Caco-2 (cell line): ENCODE data around the gene UBAP1. TPM values are rescaled to one million over a fixed set of nuclear protein-coding genes. Genes with fewer than 3 reads are reported as not detected.

ENCODE experiments used
- BruUV-seq: library from RNA; stranded (reverse); fragments of 400-500 nt; replicated peaks from 2 replicates; lab custom pipeline; 2021; lab: Mats Ljungman, UMichigan
- CTCF ChIA-PET: fragments of 300-600 bp; sonication (Branson Sonifier 250); formaldehyde crosslinking; loops from one replicate; lab custom pipeline; 2022; ENCODE audit warnings: antibody characterized with exemption; lab: Charles Lee
- POLR2A ChIA-PET: fragments of 300-600 bp; sonication (Branson Sonifier 250); formaldehyde crosslinking; loops from one replicate; lab custom pipeline; 2022; ENCODE audit warnings: antibody characterized with exemption; lab: Charles Lee
- DNase-seq, 2 experiments: peaks; one replicate each; pipeline versions ENCODE4 v3.0.0 to v3.0.0-alpha.2; 2020 to 2022
- H3K27me3 ChIP-seq: replicated peaks from 2 replicates; pipeline ENCODE4 v1.6.0; 2011; ENCODE audit warnings: low read length; ENCODE audit not compliant: control insufficient read depth, insufficient read depth
- H3K36me3 ChIP-seq: 2 replicates; pipeline ENCODE4 v1.5.1; 2011; ENCODE audit warnings: low read length; ENCODE audit not compliant: control insufficient read depth, insufficient read depth
- H3K4me1 ChIP-seq: fragments of 250-450 bp; sonication (Bioruptor Pico); 2 replicates; pipeline ENCODE4 v1.5.1; 2020; ENCODE audit warnings: mild to moderate bottlenecking
- H3K4me3 ChIP-seq: 2 replicates; pipeline ENCODE4 v1.5.1; 2011; ENCODE audit warnings: low read depth, mild to moderate bottlenecking, control low read depth, low read length
- H3K9me3 ChIP-seq: fragments of 250-450 bp; sonication (Bioruptor Pico); 2 replicates; pipeline ENCODE4 v1.5.1; 2020; ENCODE audit warnings: mild to moderate bottlenecking, moderate library complexity
- H3K27ac Mint-ChIP-seq: one replicate; pipeline ENCODE4 v1.8.0; 2022; ENCODE audit warnings: mixed read lengths; ENCODE audit not compliant: unreplicated experiment
- H3K27me3 Mint-ChIP-seq: one replicate; pipeline ENCODE4 v1.8.0; 2022; ENCODE audit warnings: mixed read lengths; ENCODE audit not compliant: insufficient read depth, unreplicated experiment
- H3K36me3 Mint-ChIP-seq: one replicate; pipeline ENCODE4 v1.8.0; 2022; ENCODE audit warnings: mild to moderate bottlenecking, mixed read lengths; ENCODE audit not compliant: insufficient read depth, unreplicated experiment
- H3K4me1 Mint-ChIP-seq: one replicate; pipeline ENCODE4 v1.8.0; 2022; ENCODE audit warnings: low read depth, mixed read lengths; ENCODE audit not compliant: unreplicated experiment
- H3K4me3 Mint-ChIP-seq: one replicate; pipeline ENCODE4 v1.8.0; 2022; ENCODE audit warnings: mild to moderate bottlenecking, moderate library complexity, mixed read lengths; ENCODE audit not compliant: unreplicated experiment
- H3K9me3 Mint-ChIP-seq: one replicate; pipeline ENCODE4 v1.8.0; 2022; ENCODE audit warnings: mixed read lengths; ENCODE audit not compliant: unreplicated experiment
- CTCF ChIP-seq, 2 experiments: fragments of 200-600 bp in 1 of 2; IDR thresholded peaks; 1 replicate in 1 of 2; 2 replicates in 1 of 2; pipeline versions ENCODE4 v1.5.1 to v1.8.0; 2011 to 2022; ENCODE audit warnings: antibody characterized with exemption in 1 of 2, control low read depth in 1 of 2, inconsistent platforms in 1 of 2, low read depth in 1 of 2, low read length in 1 of 2, mild to moderate bottlenecking in 1 of 2, moderate library complexity in 1 of 2; ENCODE audit not compliant: insufficient read depth in 1 of 2, severe bottlenecking in 1 of 2, unreplicated experiment in 1 of 2
- intact Hi-C: fragments of 100-400 bp; cut with micrococcal nuclease; formaldehyde crosslinking; loops from one replicate; pipeline ENCODE4 v1.10.0; 2022; ENCODE audit not compliant: unreplicated experiment
- total RNA-seq: library from RNA; stranded (reverse); gene quantifications from 2 replicates; pipeline ENCODE4 v1.2.3, GENCODE V29; 2022

The UBAP1 gene
- total RNA-seq, 1 experiment from 2014 or later: 33.2 TPM

DNA sequence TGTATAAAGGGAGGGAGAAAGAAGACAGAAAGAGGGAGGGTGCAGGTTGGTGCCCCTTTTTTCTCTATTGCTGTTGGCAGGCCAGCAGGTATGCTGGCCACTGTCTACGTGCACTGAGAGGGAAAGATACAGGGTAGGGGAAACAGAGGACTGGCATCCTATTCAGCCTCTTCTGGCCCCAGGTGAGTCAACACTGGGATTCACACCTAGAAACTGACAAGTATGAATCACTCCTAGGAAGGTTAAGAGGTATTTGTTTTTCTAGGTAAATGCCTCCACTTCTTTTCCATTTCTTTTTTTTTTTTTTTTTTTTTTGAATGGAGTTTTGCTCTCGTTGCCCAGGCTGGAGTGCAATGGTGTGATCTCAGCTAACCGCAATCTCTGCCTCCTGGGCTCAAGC lies 2.8 kb upstream of the UBAP1 start:
- no peak for TF ChIP-seq CTCF (IDR thresholded peaks at IDR 0.05; ENCODE audit: insufficient read depth in 1 of 2, low read depth in 1 of 2, low read length in 1 of 2, severe bottlenecking in 1 of 2, unreplicated experiment in 1 of 2)
- Histone ChIP-seq H3K36me3 (no peaks in the 10 kb centered on the region), H3K27me3 (no peaks in the 10 kb centered on the region), H3K9me3 (no peaks in the 10 kb centered on the region), H3K4me1 (no peaks in the 10 kb centered on the region; the same call in 1 of the 2 replicates), H3K4me3 (no peak overlapping the region)
- no peaks in the 10 kb centered on the region for H3K4me1 Mint-ChIP-seq
- POLR2A ChIA-PET: no interaction called here
- H3K4me3 Mint-ChIP-seq: no peak overlapping the region
- CTCF ChIA-PET: interaction anchor here (0.7 kb wide), 1 partner anchor 19 kb away, joined by 6 read pairs; no protein-coding TSS in a partner anchor
- DNase-seq: no peak
- no peak overlapping the region for H3K27ac Mint-ChIP-seq
- BruUV-seq: no TSS peak
- H3K27me3 Mint-ChIP-seq: no peaks in the 10 kb centered on the region
- no peaks in the 10 kb centered on the region for H3K9me3 Mint-ChIP-seq
- peaks cover 15% of the 10 kb centered on the region for H3K36me3 Mint-ChIP-seq
- intact Hi-C loops: no loop called here

GRCh38 chr9:34177593-34178435 lies 1.0 kb upstream of the UBAP1 start:
- Histone ChIP-seq H3K9me3 (no peaks in the 10 kb centered on the region), H3K4me3 (peak overlapping the region; percentile 69), H3K4me1 (no peaks in the 10 kb centered on the region; the same call in 1 of the 2 replicates), H3K27me3 (no peaks in the 10 kb centered on the region), H3K36me3 (no peaks in the 10 kb centered on the region)
- Mint-ChIP-seq H3K4me3 (peak overlapping the region; percentile 100), H3K4me1 (no peaks in the 10 kb centered on the region), H3K27me3 (no peaks in the 10 kb centered on the region), H3K27ac (peak overlapping the region; percentile 98), H3K9me3 (no peaks in the 10 kb centered on the region), H3K36me3 (peaks cover 21% of the 10 kb centered on the region)
- intact Hi-C loops: loop anchor here (1.0 to 2.0 kb wide), 2 partner anchors 29 to 52 kb away; partner anchors contain the start of gene DCAF12
- ChIA-PET CTCF (interaction anchor here (0.8 to 1.0 kb wide), 4 partner anchors 7 to 75 kb away, joined by 3 to 5 read pairs (median 4); no protein-coding TSS in a partner anchor), POLR2A (interaction anchor here (0.5 to 1.2 kb wide), 17 partner anchors 7 to 1636 kb away, joined by 3 to 8 read pairs (median 3); partner anchors contain the start of gene NOL6)
- no peak for TF ChIP-seq CTCF (IDR thresholded peaks at IDR 0.05; ENCODE audit: insufficient read depth in 1 of 2, low read depth in 1 of 2, low read length in 1 of 2, severe bottlenecking in 1 of 2, unreplicated experiment in 1 of 2)
- BruUV-seq: no TSS peak
- DNase-seq: no peak
